GM12801 (cell line): ENCODE results near the gene ALG11.

ENCODE experiments used
- TF ChIP-seq, protein P1 (sequence below): IDR thresholded peaks from one replicate; pipeline ENCODE4 v1.5.1; 2011; ENCODE audit warnings: control low read depth; ENCODE audit not compliant: insufficient read length; ENCODE audit errors: extremely low read depth

Gene ALG11

DNA sequence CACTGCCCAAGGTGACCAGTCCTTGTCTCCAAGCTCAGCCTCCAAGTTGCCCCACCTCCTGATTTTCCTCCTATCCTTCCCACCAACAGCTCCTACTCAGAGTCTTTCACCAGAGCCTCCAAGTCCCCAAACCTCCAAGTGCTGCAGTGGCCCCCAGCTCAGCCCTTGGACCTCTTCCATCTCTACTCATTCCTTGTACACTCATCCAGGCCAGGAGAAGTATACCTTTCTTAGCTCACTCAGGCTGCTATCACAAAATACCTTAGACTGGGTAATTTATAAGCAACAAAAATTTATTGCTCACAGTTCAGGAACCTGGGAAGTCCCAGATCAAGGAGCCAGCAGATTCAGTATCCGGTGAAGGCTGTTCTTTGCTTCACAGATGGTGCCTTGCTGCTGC lies 12.3 kb upstream of the ALG11 start:
- TF ChIP-seq, protein P1, sequence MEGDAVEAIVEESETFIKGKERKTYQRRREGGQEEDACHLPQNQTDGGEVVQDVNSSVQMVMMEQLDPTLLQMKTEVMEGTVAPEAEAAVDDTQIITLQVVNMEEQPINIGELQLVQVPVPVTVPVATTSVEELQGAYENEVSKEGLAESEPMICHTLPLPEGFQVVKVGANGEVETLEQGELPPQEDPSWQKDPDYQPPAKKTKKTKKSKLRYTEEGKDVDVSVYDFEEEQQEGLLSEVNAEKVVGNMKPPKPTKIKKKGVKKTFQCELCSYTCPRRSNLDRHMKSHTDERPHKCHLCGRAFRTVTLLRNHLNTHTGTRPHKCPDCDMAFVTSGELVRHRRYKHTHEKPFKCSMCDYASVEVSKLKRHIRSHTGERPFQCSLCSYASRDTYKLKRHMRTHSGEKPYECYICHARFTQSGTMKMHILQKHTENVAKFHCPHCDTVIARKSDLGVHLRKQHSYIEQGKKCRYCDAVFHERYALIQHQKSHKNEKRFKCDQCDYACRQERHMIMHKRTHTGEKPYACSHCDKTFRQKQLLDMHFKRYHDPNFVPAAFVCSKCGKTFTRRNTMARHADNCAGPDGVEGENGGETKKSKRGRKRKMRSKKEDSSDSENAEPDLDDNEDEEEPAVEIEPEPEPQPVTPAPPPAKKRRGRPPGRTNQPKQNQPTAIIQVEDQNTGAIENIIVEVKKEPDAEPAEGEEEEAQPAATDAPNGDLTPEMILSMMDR, result no peak

- TF ChIP-seq, protein P1, result no peak
Measured at GRCh38 chr13:52001120-52001731, 11.0 kb upstream of the ALG11 start.

GRCh38 chr13:52002361-52002760 lies 9.8 kb upstream of the ALG11 start:
- TF ChIP-seq, protein P1, result no peak

- TF ChIP-seq, protein P1, result no peak
Measured at GRCh38 chr13:52003541-52003940, 8.7 kb upstream of the ALG11 start.

- TF ChIP-seq, protein P1, result no peak
Measured at GRCh38 chr13:52004511-52005170, 7.6 kb upstream of the ALG11 start.

- TF ChIP-seq, protein P1, result no peak
Measured at GRCh38 chr13:52005841-52006522, 6.2 kb upstream of the ALG11 start.

DNA sequence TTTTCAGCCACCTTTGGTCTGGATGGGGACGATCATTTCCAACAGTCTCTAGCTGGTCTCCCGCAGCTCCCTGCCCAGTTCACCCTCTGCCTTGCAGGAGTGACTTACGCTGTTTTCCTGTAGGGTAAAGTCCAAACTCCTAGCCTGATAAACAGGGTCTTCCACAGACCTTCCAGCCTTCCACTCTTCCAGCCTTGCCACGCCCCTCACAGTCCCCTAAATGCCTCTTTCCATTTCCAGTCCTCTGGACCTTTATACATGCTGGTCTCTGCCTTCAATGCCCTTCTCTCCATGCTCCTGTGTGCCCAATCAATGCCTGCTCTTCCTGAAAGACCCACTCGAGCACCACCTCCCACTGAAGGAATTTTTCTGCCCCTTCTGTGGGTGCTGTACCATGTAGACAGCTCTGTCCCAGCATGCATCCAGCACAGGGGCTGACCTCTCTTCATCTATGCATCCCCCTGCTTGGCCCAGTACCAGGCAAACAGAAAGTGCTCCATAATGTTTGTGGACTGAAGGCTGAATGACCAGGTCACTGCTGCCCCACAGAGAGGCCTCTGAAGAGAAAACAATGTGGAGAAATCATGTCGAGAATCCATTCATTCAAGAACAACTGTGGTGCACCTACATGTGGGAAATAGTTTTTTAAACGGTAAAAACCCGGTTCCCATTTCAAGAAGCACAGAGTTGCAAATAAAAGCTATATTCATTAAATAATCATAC lies 5.5 kb upstream of the ALG11 start:
- TF ChIP-seq, protein P1, result no peak
